GM18873 (cell line): ENCODE results near the gene KISS1R.

Experiments
- ATAC-seq: cut with Tn5 transposase; IDR thresholded peaks from one replicate; pipeline ENCODE4 v1.9.1; 2021; ENCODE audit warnings: mild to moderate bottlenecking, moderate library complexity, moderate number of reproducible peaks; ENCODE audit not compliant: unreplicated experiment, low FRiP score

KISS1R gene

DNA sequence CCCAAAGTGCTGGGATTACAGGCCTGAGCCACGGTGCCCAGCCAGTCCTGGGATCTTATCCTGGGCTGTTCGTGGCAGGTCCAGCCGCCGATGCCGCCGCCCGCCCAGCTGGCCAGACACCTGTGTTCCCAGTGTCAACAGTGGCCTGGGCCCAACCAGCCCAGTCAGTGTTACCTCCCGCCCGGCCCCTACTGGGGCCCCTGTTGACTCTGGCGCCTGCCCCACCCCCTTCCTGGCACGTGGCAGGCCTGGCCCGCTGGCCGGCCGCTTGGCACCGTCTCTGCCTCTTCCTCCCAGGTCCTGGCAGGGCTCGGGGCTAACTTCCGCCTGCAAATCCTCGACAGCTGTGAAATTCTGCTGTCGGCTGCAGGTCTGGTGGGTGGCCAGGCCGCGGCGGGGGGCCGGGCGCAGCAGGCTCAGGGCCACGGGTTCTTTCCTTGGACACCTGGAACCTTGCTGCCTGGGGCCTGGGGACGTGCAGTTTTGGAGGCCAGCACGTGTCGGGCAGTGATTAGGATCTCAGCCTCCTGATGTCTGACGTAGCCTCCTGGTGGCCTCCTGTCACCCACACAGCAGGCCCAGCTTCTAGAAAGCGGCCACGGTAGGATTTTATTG, 17.8 kb downstream of the KISS1R start:
- ATAC-seq: no peak

DNA sequence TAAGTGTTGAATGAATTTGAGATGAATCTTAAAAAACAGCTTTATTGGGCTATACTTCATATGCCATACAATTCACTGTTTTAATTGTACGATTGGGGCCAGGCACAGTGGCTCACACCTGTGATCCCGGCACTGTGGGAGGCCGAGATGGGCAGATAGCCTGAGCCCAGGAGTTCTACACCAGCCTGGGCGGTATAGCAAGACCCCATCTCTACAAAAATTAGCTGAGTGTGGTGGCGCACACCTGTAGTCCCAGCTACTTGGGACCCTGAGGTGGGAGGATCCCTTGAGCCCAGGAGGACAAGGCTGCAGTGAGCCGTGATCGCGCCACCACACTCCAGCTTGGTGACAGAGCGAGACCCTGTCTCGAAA, 19.0 kb downstream of the KISS1R start:
- no peak for ATAC-seq

DNA sequence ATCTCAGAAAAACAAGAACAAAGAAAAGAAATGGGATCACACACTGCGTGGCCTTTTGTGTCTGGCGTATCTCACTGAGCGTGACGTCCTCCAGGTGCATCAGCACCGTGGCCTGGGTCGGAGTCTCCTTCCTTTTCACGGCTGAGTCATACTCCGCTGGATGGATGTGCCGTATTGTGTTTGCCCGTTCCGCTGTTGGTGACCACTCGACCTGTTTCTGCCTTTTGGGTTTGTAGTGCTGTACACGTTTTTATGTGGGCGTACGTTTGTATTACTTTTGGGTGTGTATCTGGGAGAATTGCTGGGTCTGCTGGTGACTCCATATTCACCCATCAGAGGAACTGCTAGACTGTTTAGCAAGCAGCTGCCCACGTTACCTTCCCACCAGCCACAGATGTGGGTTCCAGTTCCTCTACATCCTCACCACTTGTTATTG, 20.1 kb downstream of the KISS1R start:
- no peak for ATAC-seq

DNA sequence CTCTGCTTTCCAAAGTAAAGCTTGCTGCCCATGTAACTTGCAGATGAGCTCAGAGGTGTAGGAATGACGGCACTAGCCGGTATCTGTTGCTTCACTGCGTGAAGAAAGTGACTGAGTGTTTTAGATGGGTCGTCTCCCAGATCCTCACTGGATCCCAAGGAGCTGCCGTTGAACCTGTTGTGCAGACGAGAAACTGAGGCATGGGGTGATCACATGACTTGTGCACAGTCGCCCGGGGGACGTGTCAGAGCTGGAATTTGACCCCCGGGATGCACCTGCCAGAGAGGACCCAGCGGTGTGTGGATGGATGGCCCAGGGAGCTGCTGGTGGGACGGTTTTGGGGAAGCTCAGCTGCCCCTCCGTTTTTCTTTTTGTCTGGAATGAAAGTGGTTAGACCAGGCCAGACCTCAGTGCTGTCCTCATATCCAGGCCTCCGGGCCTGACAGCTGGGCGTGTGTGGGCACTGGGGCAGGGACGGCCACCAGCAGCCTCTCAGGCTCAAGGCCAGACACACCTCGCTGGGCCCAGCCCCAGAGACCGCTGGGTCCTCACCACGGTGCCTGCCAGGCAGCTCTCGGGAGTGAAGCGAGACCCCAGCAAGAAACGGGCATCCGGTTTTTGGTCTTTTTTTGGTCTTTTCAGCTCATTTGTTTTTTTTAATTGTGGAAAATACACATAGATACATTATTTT, 21.2 kb downstream of the KISS1R start:
- ATAC-seq: no peak

DNA sequence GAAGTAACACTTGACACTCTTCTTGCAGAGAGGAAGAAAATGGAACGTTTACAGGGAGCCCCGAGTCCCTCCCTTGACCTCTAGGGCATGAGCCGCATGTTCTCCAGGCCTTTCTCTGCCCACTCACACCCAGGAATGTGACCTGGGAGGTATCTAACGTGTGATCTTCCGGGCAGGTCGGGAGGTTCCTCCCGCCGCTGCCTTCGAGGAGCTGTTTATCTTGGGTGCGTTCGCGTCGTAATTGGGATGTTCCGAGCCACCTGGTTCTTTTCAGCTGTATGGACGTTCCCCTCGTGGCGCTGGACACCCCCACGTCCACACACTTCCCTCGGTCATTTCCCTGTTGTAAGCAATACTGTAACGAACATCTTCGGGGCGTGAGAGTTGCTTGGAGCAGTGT, 22.3 kb downstream of the KISS1R start:
- no peak for ATAC-seq

DNA sequence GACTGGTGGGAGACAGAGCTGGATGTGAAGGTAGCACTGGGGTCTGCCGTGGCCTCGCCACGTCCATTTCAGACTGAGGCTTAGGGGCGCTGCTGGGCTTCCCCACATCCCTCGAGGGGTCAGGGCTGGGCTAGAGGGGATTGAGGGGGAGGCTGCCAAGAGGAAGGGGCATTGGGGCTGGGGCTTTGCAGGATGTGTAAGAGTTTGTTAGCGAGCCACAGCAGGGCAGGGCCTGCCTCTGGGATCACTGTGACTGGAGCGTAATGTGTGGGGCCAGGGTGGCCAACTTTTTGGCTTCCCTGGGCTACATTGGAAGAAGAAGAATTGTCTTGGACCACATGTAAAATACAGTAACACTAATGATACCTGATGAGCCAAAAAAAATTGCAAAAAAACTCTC, 22.8 kb downstream of the KISS1R start:
- no peak for ATAC-seq

DNA sequence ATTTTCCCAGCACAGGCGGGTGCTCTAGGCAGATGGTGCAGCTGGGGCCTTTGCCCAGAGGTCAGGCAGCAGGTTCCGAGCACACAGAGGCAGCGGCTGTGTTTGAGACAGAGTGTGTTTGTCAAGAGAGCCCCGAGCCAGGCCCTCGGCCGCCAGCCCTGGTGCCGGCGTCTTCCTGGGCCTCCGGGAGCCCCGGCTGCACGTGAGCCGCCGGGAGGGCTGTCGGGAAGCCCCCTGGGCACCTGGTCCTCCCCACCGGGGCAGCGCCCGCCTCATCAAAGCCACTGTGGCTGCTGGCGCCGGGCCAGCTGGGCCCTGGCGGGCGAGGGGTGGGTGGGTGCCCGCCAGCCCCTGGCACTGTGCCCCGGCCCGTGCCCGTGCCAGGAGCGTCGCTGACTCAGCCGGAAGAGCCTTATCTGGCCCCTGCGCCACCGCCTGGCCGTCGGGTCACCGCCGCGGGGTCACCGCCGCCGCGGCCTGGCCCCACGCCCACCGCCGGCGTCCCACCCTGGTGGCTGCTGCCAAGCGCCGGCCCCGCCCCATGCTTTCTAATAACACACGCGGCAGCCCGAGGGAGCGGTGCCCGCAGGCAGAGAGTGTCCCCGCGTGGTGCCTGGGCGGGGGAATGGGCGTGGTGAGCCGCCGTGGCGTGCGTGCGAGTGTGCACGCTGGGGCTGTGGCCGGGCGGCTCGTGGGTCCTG, 23.6 kb downstream of the KISS1R start:
- ATAC-seq: no peak

DNA sequence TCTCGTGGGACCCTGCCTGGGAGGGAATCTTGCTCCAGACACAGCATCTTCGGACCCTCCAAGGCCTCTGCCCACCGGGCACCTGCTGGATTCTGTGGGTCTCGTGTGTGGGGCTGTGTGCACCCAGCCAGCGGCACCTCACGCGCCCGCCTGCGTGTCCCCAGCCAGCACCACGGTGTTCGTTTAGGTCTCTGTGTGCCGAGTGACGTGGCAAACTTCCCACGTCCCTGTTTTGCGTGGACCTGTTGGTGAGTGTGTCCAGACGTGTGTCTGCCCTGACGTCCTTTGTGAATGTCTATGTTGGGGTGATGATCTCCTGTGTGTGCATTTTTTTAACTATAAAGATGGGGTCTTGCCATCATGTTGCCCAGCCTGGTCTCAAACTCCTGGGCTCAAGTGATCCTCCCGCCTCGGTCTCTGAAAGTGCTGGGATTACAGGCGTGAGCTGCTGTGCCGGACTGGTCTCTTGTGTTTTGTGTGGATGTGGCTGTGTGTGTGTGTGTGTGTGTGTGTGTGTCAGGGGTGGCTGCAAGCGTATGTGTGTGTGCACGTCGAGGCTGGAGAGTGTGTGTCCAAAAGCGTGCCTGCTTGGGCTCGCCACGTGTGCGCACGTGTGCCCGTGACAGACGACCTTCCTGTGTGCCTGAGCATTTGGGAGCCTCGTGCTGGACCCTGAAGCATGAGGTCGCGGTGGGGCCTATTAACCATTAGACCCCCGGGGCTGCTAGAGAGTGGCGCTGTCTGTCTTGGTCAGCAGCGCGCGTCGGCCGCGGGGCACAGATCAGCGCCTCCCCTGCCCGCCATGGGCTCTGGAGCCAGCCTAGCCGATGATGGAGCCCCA, 24.4 kb downstream of the KISS1R start:
- no peak for ATAC-seq

DNA sequence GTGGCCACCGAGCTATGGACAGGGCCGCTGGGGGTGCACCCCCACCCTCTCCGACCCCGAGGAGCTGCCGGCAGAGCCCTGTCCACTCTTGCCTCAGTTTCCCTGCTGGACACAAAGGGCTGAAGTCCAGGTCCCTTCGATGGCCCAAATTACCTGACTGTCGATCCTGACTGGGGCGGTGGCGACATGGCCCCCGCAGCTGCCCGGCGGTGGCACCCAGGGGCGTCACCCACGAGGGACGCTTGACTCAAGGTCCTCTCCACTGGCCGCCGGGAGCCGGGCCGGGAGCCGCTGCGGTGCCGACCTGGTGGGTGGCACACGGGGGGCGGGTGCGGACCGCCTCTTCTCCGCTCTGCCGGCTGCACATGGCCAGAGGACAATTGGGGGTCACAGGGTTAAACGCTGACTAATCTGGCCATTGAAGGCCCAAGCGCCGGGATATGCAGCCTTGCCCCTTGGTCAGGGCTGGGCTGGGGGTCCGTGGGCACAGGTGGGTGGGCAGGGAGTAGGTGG, 25.1 kb downstream of the KISS1R start:
- no peak for ATAC-seq

DNA sequence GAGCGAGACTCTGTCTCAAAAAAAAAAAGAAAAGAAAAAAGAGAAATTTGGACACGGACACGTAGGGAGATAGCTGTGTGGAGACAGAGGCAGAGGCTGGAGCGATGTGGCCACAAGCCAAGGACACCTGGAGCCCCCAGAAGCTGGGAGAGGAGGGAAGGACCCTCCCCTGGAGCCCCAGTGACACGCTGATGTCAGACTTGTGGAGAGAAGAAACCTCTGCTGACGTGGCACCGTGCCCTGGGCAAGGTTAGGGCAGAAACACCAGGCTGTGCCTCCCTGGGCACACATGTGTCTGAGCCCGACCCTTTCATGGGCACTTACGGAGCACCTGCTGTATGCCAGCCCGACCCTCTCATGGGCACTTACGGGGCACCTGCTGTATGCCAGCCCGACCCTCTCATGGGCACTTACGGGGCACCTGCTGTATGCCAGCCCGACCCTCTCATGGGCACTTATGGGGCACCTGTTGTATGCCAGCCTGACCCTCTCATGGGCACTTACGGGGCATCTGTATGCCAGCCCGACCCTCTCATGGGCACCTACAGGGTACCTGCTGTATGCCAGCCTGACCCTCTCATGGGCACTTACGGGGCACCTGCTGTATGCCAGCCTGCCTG, 26.5 kb downstream of the KISS1R start:
- no peak for ATAC-seq

DNA sequence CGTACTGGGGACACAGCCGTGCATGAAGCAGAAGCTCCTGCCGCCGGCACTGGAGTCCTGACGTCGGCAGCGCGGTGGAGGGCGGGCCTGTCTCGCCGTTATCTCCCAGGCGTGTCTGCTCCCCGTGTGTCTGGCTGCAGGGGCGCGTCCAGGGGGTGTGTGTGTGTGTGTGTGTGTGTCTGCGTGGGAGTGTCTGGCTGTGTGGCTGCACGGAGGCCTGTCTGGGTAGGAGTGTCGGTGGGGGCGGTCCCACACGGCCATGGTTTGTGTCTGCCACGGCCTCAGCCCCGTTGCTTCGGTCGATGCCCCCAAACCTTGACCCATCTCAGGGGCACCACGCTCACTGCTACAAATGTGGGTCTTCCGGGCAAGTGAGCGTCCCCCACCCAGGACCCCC, 27.0 kb downstream of the KISS1R start:
- no peak for ATAC-seq

DNA sequence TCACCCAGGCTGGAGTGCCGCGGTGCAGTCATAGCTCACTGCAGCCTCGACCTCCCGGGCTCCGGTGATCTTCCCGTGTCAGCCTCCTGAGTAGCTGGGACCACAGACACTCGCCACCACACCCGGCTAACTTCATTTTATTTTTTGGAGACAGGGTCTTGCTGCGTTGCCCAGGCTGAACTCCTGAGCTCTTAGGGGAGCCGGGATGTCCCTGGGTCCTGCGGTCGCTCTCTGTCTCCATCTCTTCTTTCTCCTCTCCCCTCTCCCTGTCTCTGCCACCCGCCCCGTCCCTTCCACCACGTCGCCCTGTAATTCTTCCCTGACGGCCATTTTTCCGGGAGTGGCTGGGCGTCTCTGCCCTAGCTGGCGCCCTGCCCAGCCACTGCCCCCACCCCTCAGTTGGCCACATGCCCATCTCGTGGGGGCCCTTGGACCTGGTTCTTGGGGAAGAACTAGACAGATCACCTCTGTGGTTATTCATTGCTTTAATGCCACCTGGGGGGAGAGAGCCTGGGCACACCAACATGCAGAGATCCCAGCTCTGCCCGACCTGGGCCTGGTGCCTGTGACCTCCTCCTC, 27.6 kb downstream of the KISS1R start:
- ATAC-seq: no peak

DNA sequence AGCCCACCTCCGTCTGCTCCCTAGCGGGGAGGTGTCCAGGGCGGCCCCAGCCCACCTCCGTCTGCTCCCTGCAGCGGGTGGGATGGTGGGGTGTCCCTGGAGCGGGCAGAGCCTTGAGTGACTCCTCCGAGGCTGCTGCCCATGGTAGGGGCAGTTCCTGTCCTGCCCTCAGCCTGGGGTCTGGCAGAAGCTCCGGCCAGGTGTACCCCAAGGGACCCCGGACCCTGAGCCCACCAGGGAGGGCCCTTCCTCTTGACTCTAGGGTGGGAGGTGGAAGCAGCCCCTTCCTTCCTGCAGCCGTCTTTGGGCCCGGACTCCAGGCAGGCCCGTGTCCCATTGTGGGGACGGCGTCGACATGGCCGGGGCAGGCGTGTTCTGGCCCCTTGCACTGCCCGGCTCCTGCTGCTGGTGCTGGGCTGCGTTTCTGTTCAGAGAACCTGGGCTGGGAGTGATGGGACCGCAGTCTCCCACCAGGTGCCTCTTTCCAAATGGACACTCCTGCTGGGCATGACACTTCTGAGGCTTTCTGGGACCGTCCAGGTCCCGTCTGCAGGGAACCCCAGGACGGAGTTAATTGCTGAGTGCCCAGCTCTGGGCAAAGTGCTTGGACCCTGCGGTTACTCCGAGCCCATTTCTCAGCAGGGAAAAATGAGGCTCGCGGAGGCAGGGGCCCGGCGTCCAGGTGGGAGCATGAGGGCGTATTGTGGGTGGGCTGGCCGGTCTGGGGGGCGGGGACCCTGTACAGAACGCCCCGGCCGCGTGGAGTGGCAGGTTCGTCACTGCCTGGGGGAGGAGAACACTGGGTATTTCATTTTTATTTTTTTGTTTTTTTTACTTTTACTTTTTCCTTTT, 28.5 kb downstream of the KISS1R start:
- no peak for ATAC-seq

DNA sequence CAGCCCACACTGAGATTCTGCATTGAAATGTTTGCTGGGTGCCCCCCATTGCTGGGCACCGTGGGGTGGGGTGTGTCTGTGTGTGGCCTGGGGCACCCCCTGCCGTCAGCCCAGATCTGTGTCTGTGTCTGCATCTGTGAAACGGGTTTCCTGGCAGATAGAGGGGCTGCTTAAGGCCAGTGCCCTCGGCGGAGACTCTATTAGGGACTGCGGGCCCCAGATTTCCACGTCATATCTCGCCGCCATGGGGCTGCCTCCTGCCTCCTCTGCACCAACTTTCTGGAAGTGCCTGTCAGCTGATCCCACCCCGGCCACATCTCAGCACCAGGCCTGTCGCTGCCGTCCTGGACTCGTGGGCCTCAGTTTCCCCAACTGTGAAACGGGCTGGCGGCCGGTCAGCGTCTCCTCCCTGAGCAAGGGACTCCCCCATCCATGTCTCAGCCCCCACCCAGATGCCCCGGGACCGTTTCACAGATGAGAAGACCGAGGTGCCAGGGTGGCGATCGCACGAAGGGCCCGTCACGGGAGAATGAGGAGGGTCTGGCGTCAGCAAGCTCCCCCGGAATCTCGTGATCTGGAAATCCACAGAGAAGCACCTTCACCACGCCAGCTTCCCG, 30.1 kb downstream of the KISS1R start:
- ATAC-seq: no peak

DNA sequence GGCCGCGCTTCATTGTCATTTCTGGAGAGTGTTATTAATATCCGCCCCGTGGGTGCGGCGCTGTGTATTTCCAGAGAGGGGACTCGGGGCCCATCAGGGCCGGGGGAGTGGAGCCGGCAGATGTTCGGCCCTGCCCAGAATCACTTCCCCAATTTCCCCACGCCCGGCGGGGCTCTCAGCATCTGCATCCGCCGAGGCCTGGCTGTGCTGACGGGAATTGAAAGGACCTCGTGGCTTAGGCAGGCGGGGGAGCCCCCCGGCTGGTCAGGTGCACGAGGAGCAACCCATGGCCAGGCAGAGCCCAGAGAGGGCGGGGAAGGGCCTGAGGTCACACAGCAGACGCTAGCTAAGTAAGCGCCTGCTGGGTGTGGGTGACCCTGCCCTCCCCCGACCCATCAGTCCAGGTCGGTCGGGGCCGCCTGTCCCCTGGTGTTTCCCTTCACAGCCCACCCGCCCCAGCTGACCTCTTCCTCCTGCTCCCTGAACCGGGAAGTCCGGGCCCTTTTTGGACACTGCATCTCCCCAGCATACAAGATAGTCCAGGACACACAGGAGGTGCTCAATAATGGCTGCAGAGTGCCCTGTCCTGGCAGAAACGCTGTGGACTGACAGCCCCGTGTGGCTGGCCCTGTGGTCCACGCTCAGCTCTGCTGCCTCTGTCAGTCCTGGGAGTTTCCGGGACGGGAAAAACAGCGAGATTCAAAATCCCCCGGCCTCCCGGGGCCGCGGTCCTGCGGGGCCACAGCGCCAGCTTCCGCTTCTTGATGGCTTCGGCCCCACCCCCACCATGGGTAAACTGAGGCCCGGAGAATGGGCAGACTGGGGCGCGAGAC, 30.8 kb downstream of the KISS1R start:
- ATAC-seq: peak; percentile 52

DNA sequence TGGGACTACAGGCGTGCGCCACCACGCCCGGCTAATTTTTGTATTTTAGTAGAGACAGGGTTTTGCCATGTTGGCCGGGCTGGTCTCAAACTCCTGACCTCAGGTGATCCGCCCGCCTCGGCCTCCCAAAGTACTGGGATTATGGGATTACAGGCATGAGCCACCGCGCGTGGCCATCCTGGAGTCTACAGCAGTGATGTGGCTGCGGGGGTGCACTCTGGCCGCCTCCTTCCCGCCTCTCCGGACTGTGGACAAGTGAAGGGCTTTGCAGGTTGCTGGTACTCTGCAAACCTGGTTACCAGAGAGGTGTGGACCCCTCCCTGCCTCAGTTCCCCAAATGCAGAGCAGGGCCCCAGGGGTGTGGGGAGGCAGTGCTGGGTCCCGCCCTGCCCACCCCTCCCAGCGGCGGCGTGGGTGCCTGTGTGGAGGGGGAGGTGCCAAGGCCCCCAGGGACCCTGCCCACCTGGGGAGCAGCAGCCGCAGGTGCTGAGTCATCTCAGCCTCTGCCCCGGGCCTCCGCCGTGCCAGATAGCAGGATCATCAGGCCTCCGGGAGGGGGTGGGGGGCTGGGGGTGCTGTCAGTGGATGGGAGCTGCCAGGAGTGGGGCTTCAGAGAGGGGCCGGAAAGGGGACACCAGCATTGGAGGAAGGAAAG, 31.8 kb downstream of the KISS1R start:
- no peak for ATAC-seq

DNA sequence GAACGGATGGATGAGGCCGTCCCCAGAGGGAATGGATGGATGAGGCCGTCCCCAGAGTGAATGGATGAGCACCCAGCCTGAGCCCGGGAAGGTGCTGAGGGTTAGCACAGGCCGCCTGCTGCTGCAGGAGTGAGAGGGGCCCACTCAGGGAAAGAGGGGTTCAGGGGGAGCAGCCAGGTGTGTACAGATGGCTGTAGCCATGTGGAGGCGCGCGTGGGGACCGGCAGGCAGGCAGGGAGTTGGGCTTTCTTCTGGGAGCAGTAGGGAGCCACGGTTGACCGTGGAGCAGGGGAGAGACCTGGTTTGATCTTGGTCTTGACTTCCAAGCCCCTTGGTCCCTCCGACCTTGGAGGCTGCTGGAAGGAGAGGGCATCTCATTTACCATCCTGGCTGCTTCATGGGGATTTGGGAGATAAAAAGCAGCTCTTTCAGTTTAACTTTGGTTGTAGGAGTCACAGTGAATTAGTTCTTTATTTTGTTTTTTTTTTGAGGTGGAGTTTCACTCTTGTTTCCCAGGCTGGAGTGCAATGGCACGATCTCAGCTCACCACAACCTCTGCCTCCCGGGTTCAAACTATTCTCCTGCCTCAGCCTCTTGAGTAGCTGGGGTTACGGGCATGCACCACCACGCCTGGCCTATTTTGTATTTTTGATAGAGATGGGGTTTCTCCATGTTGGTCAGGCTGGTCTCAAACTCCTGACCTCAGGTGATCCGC, 33.4 kb downstream of the KISS1R start:
- ATAC-seq: no peak
